Measurements from ENCODE around the gene CYP4F3. TPM values are rescaled to one million over a fixed set of nuclear protein-coding genes. Genes with fewer than 3 reads are reported as not detected.
A peak's percentile ranks its signal among the peaks of the same experiment; 100 is the strongest.

CYP4F3 gene
- total RNA-seq, 1 donor from 2014 or later, result 2.9 TPM

DNA sequence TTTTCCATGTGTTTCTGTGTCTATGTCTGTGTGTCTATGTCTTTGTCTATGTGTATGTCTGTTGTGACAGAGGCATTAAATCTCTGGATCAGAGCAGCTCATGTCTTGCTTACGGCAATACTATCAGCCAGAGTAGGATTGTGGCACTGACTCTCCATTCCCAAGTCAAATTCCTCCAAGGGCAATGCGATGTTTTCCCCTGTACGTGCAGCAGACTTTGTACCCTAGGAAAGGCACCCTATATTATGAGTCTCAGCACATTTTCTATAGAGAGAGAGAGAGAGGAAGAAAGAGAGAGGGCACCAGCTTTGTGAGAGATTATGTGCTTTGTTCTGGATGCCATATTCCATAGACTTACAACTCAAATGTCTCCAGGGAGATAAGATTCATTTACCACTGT lies 11.1 kb downstream of the CYP4F3 start:
- Histone ChIP-seq H3K36me3 (ENCODE audit: control insufficient read depth, insufficient read depth, low read length) (no peaks in the 10 kb centered on the region), H3K4me3 (ENCODE audit: low read depth, low read length) (no peak overlapping the region), H3K27me3 (ENCODE audit: control insufficient read depth, insufficient read depth, low read length) (no peaks in the 10 kb centered on the region)
- FAIRE-seq, result no peak
- no peak for DNase-seq (ENCODE audit: low read depth)
- TF ChIP-seq, protein P1, sequence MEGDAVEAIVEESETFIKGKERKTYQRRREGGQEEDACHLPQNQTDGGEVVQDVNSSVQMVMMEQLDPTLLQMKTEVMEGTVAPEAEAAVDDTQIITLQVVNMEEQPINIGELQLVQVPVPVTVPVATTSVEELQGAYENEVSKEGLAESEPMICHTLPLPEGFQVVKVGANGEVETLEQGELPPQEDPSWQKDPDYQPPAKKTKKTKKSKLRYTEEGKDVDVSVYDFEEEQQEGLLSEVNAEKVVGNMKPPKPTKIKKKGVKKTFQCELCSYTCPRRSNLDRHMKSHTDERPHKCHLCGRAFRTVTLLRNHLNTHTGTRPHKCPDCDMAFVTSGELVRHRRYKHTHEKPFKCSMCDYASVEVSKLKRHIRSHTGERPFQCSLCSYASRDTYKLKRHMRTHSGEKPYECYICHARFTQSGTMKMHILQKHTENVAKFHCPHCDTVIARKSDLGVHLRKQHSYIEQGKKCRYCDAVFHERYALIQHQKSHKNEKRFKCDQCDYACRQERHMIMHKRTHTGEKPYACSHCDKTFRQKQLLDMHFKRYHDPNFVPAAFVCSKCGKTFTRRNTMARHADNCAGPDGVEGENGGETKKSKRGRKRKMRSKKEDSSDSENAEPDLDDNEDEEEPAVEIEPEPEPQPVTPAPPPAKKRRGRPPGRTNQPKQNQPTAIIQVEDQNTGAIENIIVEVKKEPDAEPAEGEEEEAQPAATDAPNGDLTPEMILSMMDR (IDR thresholded peaks at IDR 0.05; ENCODE audit: insufficient read depth, low read length, severe bottlenecking), result no peak

DNA sequence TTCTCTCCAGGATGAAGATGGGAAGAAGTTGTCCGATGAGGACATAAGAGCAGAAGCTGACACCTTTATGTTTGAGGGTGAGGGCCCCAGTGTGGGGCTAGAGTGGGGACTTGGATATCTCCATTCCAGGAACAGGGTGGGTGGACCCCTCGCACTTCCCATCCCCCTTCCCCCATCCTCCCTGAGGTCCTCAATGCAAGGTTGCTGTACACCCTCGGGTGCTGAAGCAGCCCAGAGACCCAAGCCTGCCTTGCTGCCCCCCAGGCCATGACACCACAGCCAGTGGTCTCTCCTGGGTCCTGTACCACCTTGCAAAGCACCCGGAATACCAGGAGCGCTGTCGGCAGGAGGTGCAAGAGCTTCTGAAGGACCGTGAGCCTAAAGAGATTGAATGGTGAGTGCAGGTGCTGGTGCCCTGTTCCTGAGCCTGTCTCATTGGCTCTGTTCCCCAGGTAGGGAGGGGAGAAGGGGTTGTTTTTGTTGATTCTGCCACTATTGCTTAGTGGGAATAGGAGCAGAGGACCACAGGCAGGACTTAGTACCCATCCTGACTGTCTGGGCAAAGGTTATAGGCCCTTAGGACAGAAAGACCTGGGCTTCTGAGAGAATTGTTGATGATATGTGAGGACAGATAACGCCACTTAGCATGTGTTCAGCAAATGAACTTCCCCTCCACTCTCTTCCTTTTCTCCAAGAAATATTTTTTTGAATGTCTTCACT lies 12.0 kb downstream of the CYP4F3 start:
- TF ChIP-seq, protein P1 (IDR thresholded peaks at IDR 0.05; ENCODE audit: insufficient read depth, low read length, severe bottlenecking), result no peak
- FAIRE-seq, result no peak

DNA sequence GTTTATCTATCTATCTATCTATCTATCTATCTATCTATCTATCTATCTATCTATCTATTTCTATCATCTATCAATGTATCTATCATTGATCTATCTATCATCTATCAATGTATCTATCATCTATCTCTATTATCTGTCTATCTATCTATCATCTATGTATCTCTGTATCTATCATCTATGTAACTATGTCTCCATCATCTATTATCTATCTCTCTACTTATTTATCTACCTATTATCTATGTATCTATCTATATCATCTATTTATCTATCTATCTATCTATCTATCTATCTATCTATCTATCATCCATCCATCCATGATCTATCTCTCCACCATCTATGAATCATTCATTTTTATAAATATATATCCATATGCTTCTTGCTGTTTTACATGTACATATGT lies 15.8 kb downstream of the CYP4F3 start:
- DNase-seq (ENCODE audit: low read depth) (no peak), FAIRE-seq (no peak)
- TF ChIP-seq, protein P1 (IDR thresholded peaks at IDR 0.05; ENCODE audit: insufficient read depth, low read length, severe bottlenecking), result no peak
- Histone ChIP-seq H3K27me3 (ENCODE audit: control insufficient read depth, insufficient read depth, low read length) (no peaks in the 10 kb centered on the region), H3K4me3 (ENCODE audit: low read depth, low read length) (no peak overlapping the region), H3K36me3 (ENCODE audit: control insufficient read depth, insufficient read depth, low read length) (no peaks in the 10 kb centered on the region)

More for the DNA sequence above, 12.0 kb downstream of the CYP4F3 start:
- no peaks in the 10 kb centered on the region for H3K36me3 ChIP-seq (ENCODE audit: control insufficient read depth, insufficient read depth, low read length)
- H3K4me3 ChIP-seq (ENCODE audit: low read depth, low read length), result no peak overlapping the region
- DNase-seq (ENCODE audit: low read depth), result no peak
- no peaks in the 10 kb centered on the region for H3K27me3 ChIP-seq (ENCODE audit: control insufficient read depth, insufficient read depth, low read length)

DNA sequence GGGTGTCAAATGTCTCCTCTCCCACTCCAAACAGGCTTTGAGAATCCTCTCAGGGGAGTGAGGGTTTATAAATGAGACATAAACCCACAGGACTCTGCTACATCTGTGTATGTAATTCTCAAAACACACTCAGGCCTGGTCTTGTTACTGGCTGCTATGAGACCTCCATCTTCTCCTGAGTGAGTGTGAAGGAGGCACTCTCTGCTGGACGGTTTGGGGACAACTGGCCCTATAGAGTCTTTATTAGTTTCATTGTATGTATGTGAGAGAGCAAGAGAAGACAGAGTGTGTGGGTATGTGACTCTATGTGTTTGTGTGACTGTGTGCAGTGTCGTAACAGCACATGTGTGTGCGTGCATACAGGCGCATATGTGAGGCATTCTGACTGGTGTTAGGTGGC lies 22.6 kb downstream of the CYP4F3 start:
- H3K36me3 ChIP-seq (ENCODE audit: control insufficient read depth, insufficient read depth, low read length), result no peaks in the 10 kb centered on the region

DNA sequence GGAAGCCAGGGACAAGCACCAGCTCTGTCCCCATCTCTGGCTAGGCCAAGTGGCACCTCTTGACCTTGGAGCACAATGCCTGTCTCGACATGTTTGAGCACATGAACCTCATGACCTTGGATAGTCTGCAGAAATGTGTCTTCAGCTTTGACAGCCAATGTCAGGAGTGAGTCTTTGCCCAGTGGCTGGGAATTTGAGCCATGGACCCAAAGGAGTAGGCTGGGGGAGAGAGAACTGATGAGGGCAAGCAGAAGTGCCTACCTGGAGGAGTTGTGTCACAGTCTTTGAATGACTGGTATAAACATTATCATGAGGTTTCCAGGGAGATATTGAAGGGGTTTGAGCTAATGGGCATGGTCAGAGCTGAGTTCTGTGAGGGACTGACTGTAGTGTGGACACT lies 25.5 kb downstream of the CYP4F3 start:
- Histone ChIP-seq H3K4me3 (ENCODE audit: low read depth, low read length) (no peak overlapping the region), H3K36me3 (ENCODE audit: control insufficient read depth, insufficient read depth, low read length) (no peaks in the 10 kb centered on the region), H3K27me3 (ENCODE audit: control insufficient read depth, insufficient read depth, low read length) (no peaks in the 10 kb centered on the region)
- no peak for DNase-seq (ENCODE audit: low read depth)
- peak; percentile 86 for FAIRE-seq
- TF ChIP-seq, protein P1 (IDR thresholded peaks at IDR 0.05; ENCODE audit: insufficient read depth, low read length, severe bottlenecking), result no peak

More for the DNA sequence above, 22.6 kb downstream of the CYP4F3 start:
- DNase-seq (ENCODE audit: low read depth), result no peak
- TF ChIP-seq, protein P1 (IDR thresholded peaks at IDR 0.05; ENCODE audit: insufficient read depth, low read length, severe bottlenecking), result no peak
- Histone ChIP-seq H3K27me3 (ENCODE audit: control insufficient read depth, insufficient read depth, low read length) (no peaks in the 10 kb centered on the region), H3K4me3 (ENCODE audit: low read depth, low read length) (no peak overlapping the region)
- no peak for FAIRE-seq

DNA sequence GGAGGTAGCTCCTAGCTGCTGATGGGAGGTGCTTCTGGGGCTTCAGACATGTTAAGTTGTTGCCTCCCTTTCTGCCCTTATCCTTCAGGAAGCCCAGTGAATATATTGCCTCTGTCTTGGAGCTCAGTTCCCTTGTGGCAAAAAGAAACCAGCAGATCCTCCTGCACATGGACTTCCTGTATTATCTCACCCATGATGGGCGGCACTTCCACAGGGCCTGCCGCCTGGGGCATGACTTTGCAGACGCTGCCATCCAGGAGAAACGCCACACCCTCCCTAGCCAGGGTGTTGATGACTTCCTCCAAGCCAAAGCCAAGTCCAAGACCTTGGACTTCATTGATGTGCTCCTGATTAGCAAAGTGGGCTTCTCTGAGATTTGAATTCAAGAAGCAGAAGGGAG lies 26.2 kb downstream of the CYP4F3 start:
- H3K36me3 ChIP-seq (ENCODE audit: control insufficient read depth, insufficient read depth, low read length), result no peaks in the 10 kb centered on the region
- no peak overlapping the region for H3K4me3 ChIP-seq (ENCODE audit: low read depth, low read length)
- TF ChIP-seq, protein P1 (IDR thresholded peaks at IDR 0.05; ENCODE audit: insufficient read depth, low read length, severe bottlenecking), result no peak
- no peak for DNase-seq (ENCODE audit: low read depth)
- FAIRE-seq, result no peak
- H3K27me3 ChIP-seq (ENCODE audit: control insufficient read depth, insufficient read depth, low read length), result no peaks in the 10 kb centered on the region
